SU-DHL-6 (cell line): ENCODE measurements around the gene WDR48.

ENCODE experiments used
- EZH2phosphoT487 ChIP-seq: fragments of 200-600 bp; sonication (generic), shearing (Covaris generic); conservative IDR thresholded peaks from 2 replicates; pipeline ENCODE4 v1.6.1; 2018; ENCODE audit warnings: mild to moderate bottlenecking, antibody characterized with exemption, low read length, moderate library complexity, mixed read lengths
- TF ChIP-seq, protein P1 (sequence below): fragments of 200-600 bp; sonication (generic); IDR thresholded peaks from one replicate; pipeline ENCODE4 v1.5.1; 2017; ENCODE audit warnings: antibody characterized with exemption, mild to moderate bottlenecking, low read length, moderate library complexity; ENCODE audit not compliant: insufficient read depth, poor library complexity, severe bottlenecking

DNA sequence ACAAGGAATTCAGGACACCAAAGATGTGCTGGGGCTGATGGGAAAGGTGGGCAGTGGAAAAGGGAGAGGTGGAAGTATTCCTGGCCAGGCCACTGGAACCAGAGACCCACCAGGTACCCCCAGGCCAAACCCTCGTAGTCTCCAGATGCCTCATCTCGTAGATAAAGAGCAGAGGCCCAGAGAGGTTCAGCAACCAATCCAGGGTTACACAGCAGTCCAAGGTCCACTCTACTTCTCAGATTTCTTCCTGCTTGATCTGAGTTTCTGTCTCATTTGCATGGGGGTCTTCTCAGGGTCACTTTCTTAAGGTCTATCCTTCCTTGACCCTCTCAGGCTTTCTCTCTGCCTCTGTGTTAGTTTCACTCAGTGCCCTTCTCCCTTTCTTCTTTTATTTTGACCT lies 60.7 kb downstream of the WDR48 start:
- TF ChIP-seq, protein P1, sequence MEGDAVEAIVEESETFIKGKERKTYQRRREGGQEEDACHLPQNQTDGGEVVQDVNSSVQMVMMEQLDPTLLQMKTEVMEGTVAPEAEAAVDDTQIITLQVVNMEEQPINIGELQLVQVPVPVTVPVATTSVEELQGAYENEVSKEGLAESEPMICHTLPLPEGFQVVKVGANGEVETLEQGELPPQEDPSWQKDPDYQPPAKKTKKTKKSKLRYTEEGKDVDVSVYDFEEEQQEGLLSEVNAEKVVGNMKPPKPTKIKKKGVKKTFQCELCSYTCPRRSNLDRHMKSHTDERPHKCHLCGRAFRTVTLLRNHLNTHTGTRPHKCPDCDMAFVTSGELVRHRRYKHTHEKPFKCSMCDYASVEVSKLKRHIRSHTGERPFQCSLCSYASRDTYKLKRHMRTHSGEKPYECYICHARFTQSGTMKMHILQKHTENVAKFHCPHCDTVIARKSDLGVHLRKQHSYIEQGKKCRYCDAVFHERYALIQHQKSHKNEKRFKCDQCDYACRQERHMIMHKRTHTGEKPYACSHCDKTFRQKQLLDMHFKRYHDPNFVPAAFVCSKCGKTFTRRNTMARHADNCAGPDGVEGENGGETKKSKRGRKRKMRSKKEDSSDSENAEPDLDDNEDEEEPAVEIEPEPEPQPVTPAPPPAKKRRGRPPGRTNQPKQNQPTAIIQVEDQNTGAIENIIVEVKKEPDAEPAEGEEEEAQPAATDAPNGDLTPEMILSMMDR = no peak
- no peak for TF ChIP-seq EZH2phosphoT487
